ENCODE data around the gene PPP2R2D. TPM values are rescaled to one million over a fixed set of nuclear protein-coding genes. Genes with fewer than 3 reads are reported as not detected.

The PPP2R2D gene
- total RNA-seq, 1 donor from 2014 or later: 34.0 TPM

DNA sequence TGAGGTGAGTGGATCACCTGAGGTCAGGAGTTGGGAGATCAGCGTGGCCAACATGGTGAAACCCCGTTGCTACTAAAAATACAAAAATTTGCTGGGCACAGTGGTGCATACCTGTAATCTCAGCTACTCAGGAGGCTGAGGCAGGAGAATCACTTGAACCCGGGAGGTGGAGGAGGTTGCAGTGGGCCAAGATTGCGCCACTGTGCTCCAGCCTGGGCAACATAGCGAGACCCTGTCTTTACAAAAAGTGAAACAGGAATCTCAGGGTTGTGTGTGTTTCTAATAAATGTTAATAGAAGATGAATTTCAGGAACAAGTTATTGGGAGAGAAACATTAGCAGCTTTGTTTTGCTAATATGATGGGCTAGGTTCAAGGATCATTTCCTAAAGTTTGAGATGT is 19.9 kb downstream of the PPP2R2D start:
- TF ChIP-seq CTCF (IDR thresholded peaks at IDR 0.05; ENCODE audit: unreplicated experiment): no peak
- Mint-ChIP-seq H3K36me3 (peaks cover 14% of the 10 kb centered on the region), H3K27me3 (ENCODE audit: low read depth) (no peaks in the 10 kb centered on the region), H3K27ac (no peak overlapping the region), H3K4me3 (no peak overlapping the region), H3K9me3 (peaks cover 8% of the 10 kb centered on the region), H3K4me1 (peaks cover 12% of the 10 kb centered on the region)
- no peak for DNase-seq (ENCODE audit: low spot score in 2 of 2, unreplicated experiment in 2 of 2)

GRCh38 chr10:131921184-131921583 is 20.4 kb downstream of the PPP2R2D start:
- Mint-ChIP-seq H3K27me3 (ENCODE audit: low read depth) (no peaks in the 10 kb centered on the region), H3K4me3 (no peak overlapping the region), H3K9me3 (peaks cover 8% of the 10 kb centered on the region), H3K4me1 (peaks cover 12% of the 10 kb centered on the region), H3K27ac (peak overlapping the region; percentile 60), H3K36me3 (peaks cover 14% of the 10 kb centered on the region)
- TF ChIP-seq CTCF (IDR thresholded peaks at IDR 0.05; ENCODE audit: unreplicated experiment): no peak
- no peak for DNase-seq (ENCODE audit: low spot score in 2 of 2, unreplicated experiment in 2 of 2)

- Mint-ChIP-seq H3K4me1 (peaks cover 12% of the 10 kb centered on the region), H3K27ac (no peak overlapping the region)
These were observed 22.4 kb downstream of the PPP2R2D start for GRCh38 chr10:131923038-131923756.

DNA sequence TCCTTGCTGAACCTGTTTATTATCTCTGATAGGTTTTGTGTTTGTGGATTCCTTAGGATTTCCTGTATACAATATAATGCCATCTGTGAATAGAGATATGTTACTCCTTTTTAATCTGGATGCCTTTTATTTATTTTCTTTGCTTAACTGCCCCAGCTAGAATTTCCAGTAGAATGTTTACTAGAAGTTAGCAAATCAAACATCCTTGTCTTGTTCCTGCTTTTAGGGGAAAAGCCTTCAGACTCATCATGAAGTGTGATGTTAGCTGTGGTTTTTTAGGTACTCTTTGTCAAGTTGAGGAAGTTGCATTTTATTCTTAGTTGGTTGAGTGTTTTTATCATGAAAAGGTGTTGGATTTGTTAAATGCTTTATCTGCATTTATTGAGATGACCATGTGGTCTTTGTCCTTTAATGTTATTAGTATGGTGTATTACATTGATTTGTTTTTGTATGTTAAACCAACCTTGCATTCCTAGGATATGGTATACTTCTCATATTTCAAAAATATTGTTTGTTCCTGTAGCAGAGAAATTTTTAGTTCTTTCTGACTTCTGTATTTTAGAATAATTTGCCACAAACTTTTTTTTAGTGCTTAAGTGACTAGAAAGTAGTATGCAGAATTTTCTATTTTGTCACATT is 24.3 kb downstream of the PPP2R2D start:
- DNase-seq (ENCODE audit: low spot score in 2 of 2, unreplicated experiment in 2 of 2): no peak
- Mint-ChIP-seq H3K27ac (no peak overlapping the region), H3K9me3 (peaks cover 12% of the 10 kb centered on the region), H3K27me3 (ENCODE audit: low read depth) (no peaks in the 10 kb centered on the region), H3K4me3 (no peak overlapping the region), H3K4me1 (peaks cover 29% of the 10 kb centered on the region), H3K36me3 (peaks cover 25% of the 10 kb centered on the region)
- TF ChIP-seq CTCF (IDR thresholded peaks at IDR 0.05; ENCODE audit: unreplicated experiment): no peak

More at GRCh38 chr10:131923038-131923756, 22.4 kb downstream of the PPP2R2D start:
- no peak for TF ChIP-seq CTCF (IDR thresholded peaks at IDR 0.05; ENCODE audit: unreplicated experiment)
- no peak for DNase-seq (ENCODE audit: low spot score in 2 of 2, unreplicated experiment in 2 of 2)
- Mint-ChIP-seq H3K9me3 (peaks cover 12% of the 10 kb centered on the region), H3K27me3 (ENCODE audit: low read depth) (no peaks in the 10 kb centered on the region), H3K36me3 (peaks cover 25% of the 10 kb centered on the region), H3K4me3 (no peak overlapping the region)

DNA sequence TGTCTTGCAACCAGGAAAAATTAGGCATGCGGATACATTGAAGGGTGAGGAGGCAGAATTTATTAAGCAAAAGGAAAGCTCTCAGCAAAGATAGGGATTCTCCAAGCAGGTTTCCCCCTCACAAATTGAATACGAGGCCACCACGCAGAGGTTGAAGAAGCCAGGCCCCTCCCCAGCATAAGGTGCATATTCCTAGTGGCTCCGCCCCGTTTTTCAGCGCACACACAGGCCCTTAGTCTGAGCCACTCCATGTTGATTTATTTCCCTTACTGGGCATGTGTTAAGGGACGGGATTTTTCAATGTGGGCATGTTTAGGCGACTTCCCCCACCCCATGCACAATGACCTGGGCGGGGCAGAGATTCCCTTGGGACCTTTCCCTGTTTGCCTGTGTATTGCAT is 24.9 kb downstream of the PPP2R2D start:
- DNase-seq (ENCODE audit: low spot score in 2 of 2, unreplicated experiment in 2 of 2): no peak
- Mint-ChIP-seq H3K27ac (no peak overlapping the region), H3K9me3 (peaks cover 12% of the 10 kb centered on the region)

More for the DNA sequence above, 24.9 kb downstream of the PPP2R2D start:
- H3K27me3 Mint-ChIP-seq (ENCODE audit: low read depth): no peaks in the 10 kb centered on the region
- peaks cover 25% of the 10 kb centered on the region for H3K36me3 Mint-ChIP-seq
- TF ChIP-seq CTCF (IDR thresholded peaks at IDR 0.05; ENCODE audit: unreplicated experiment): no peak
- H3K4me3 Mint-ChIP-seq: no peak overlapping the region
- H3K4me1 Mint-ChIP-seq: peaks cover 30% of the 10 kb centered on the region
